Activated CD4-positive, alpha-beta memory T cell treated with anti-CD3 and anti-CD28 coated beads, Interleukin-2, amount 10 ng/mL, durations not matched to agents 7 days and 5 days (primary cell): Measurements from ENCODE around the gene CNOT6L. TPM values are rescaled to one million over a fixed set of nuclear protein-coding genes. Genes with fewer than 3 reads are reported as not detected.
"Not testable (repeated sequence)": the region's sequence is repeated elsewhere in the genome, so short reads cannot be mapped to it uniquely, and the experiment has no call there.

Experiments
- CTCF ChIA-PET: fragments of 350-600 bp; sonication (Branson Sonifier 250); formaldehyde crosslinking; loops from one replicate; lab custom pipeline; 2021; ENCODE audit warnings: antibody characterized with exemption, inconsistent platforms; lab: Charles Lee
- POLR2A ChIA-PET: fragments of 350-600 bp; sonication (Branson Sonifier 250); formaldehyde crosslinking; loops from one replicate; lab custom pipeline; 2021; ENCODE audit warnings: antibody characterized with exemption; lab: Charles Lee
- DNase-seq: peaks from one replicate; pipeline ENCODE4 v3.0.0-alpha.2; 2020
- H3K27ac Mint-ChIP-seq: one replicate; pipeline ENCODE4 v1.8.0; 2021; ENCODE audit warnings: mild to moderate bottlenecking, mixed read lengths
- H3K27me3 Mint-ChIP-seq: one replicate; pipeline ENCODE4 v1.8.0; 2021; ENCODE audit warnings: mixed read lengths
- H3K36me3 Mint-ChIP-seq: one replicate; pipeline ENCODE4 v1.8.0; 2021; ENCODE audit warnings: low read depth, mixed read lengths
- H3K4me1 Mint-ChIP-seq: one replicate; pipeline ENCODE4 v1.8.0; 2021; ENCODE audit warnings: mixed read lengths
- H3K4me3 Mint-ChIP-seq: one replicate; pipeline ENCODE4 v1.8.0; 2021; ENCODE audit warnings: mild to moderate bottlenecking, mixed read lengths
- H3K9me3 Mint-ChIP-seq: one replicate; pipeline ENCODE4 v1.8.0; 2021; ENCODE audit warnings: mixed read lengths
- total RNA-seq, 2 experiments: library from RNA; stranded (reverse); gene quantifications; one replicate each; pipeline ENCODE4 v1.2.3, GENCODE V29; 2021

The CNOT6L gene
- total RNA-seq, 2 experiments from 2014 or later: 119 to 122 TPM

DNA sequence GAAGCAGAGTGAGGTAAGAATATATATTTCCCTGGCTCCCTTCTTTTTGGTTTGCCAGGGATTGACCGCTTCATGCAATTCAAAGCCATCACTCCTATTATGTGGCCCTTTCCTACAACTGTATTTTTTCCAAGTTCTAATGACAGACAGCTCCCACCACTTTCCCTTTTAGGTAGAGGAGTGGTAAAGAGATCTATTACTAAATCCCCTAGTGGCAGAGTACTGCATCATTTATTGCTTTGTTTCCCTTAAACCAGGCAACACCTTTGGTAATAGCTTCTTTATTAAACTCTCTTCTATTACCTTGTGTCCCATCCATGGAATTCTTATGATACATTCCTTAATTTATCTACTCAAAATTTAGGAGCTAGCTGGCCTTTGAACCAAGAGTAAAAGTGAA lies 90.7 kb downstream of the CNOT6L start:
- Mint-ChIP-seq H3K9me3 (no peaks in the 10 kb centered on the region), H3K36me3 (peaks cover 70% of the 10 kb centered on the region), H3K4me1 (peaks cover 16% of the 10 kb centered on the region), H3K27ac (no peak overlapping the region), H3K4me3 (no peak overlapping the region), H3K27me3 (no peaks in the 10 kb centered on the region)
- CTCF ChIA-PET: interaction anchor here (1.4 kb wide), 2 partner anchors 11 to 89 kb away, joined by 4 to 5 read pairs; no protein-coding TSS in a partner anchor
- POLR2A ChIA-PET: interaction anchor here (0.6 to 1.2 kb wide), 2 partner anchors 92 to 123 kb away, joined by 3 to 4 read pairs; no protein-coding TSS in a partner anchor
- DNase-seq: no peak

GRCh38 chr4:77721073-77721472 lies 98.1 kb downstream of the CNOT6L start:
- H3K36me3 Mint-ChIP-seq: peaks cover 57% of the 10 kb centered on the region
- DNase-seq: no peak
- H3K4me1 Mint-ChIP-seq: peaks cover 13% of the 10 kb centered on the region
- no peak overlapping the region for H3K4me3 Mint-ChIP-seq
- H3K27me3 Mint-ChIP-seq: no peaks in the 10 kb centered on the region
- CTCF ChIA-PET: interaction anchor here (0.7 kb wide), 1 partner anchor 203 kb away, joined by 3 read pairs; no protein-coding TSS in a partner anchor
- POLR2A ChIA-PET: no interaction called here
- no peaks in the 10 kb centered on the region for H3K9me3 Mint-ChIP-seq
- no peak overlapping the region for H3K27ac Mint-ChIP-seq

DNA sequence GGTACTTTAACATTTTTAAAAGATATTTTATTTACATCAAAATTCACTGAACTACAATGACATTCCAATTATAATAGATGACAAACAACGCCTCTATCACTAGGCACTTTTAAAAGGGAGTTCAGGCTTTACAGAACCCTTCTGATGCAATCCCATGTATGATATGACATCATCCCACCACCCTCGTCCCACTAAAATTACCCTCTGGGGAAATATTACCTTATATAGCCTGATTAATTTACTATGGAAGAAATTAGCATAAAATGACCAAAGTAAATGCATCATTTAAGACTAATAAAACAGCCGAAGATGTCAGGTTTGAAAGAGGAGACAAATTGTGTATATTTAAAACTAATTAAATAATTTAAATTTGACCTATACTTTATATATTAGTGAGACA lies 100.7 kb downstream of the CNOT6L start:
- DNase-seq, H3K27me3 Mint-ChIP-seq, H3K27ac Mint-ChIP-seq, H3K4me3 Mint-ChIP-seq, POLR2A ChIA-PET, H3K9me3 Mint-ChIP-seq, CTCF ChIA-PET: not testable (repeated sequence)
- peaks cover 51% of the 10 kb centered on the region for H3K36me3 Mint-ChIP-seq
- H3K4me1 Mint-ChIP-seq: peaks cover 28% of the 10 kb centered on the region

GRCh38 chr4:77715414-77716290 lies 103.5 kb downstream of the CNOT6L start:
- Mint-ChIP-seq H3K4me1 (peaks cover 28% of the 10 kb centered on the region), H3K4me3 (no peak overlapping the region), H3K36me3 (peaks cover 60% of the 10 kb centered on the region), H3K27me3 (no peaks in the 10 kb centered on the region), H3K27ac (peak overlapping the region; percentile 54), H3K9me3 (no peaks in the 10 kb centered on the region)
- ChIA-PET POLR2A (interaction anchor here (1.1 to 2.1 kb wide), 3 partner anchors 102 to 147 kb away, joined by 3 to 11 read pairs (median 4); partner anchors contain the start of gene MRPL1), CTCF (interaction anchor here (1.4 kb wide), 1 partner anchor 17 kb away, joined by 3 read pairs; no protein-coding TSS in a partner anchor)
- DNase-seq: no peak

DNA sequence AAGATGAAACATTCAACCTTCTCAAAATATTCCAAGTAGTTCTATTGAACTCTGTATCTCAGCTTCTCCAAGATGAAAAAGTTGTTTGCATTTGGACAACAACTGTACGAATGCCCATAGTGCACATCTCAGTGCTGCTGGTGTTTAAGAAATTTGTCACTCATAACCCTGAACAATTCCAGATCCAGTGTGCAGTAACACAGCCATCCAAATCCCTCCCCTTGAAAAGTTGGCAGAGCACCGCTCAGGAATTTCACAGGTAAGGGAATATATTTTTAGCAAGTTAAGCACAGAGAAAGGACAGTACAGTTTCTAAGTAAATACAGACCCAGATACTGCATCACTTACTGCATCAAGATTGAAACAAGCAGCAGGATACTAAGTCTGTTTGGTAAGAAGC lies 104.7 kb downstream of the CNOT6L start:
- H3K4me3 Mint-ChIP-seq: no peak overlapping the region
- peaks cover 53% of the 10 kb centered on the region for H3K36me3 Mint-ChIP-seq
- H3K9me3 Mint-ChIP-seq: no peaks in the 10 kb centered on the region
- ChIA-PET CTCF (no interaction called here), POLR2A (no interaction called here)
- H3K27me3 Mint-ChIP-seq: no peaks in the 10 kb centered on the region
- H3K4me1 Mint-ChIP-seq: peaks cover 28% of the 10 kb centered on the region
- H3K27ac Mint-ChIP-seq: no peak overlapping the region
- no peak for DNase-seq

DNA sequence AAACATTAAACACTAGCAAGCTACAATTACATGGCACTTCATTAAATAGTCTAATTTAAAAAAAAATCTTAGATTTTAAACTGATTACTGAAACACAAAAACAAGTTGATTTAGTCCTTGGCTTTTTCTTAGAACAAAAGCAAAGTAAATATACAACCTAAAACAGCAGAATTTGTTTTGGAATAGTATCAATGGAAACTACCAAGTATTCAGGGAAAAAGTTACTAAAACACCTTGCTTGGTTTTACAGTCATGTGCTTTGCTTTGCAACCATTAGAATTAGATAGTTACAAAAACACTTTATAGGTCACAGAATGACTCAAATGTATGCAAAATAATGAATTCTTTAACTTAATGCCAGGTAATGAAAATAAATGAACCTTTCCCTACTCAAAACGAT lies 105.3 kb downstream of the CNOT6L start:
- peaks cover 26% of the 10 kb centered on the region for H3K4me1 Mint-ChIP-seq
- CTCF ChIA-PET: no interaction called here
- H3K27me3 Mint-ChIP-seq: no peaks in the 10 kb centered on the region
- H3K9me3 Mint-ChIP-seq: no peaks in the 10 kb centered on the region
- no peak overlapping the region for H3K4me3 Mint-ChIP-seq
- POLR2A ChIA-PET: no interaction called here
- H3K36me3 Mint-ChIP-seq: peaks cover 47% of the 10 kb centered on the region
- H3K27ac Mint-ChIP-seq: no peak overlapping the region
- DNase-seq: no peak

- Mint-ChIP-seq H3K4me3 (no peak overlapping the region), H3K27ac (no peak overlapping the region), H3K9me3 (no peaks in the 10 kb centered on the region), H3K27me3 (no peaks in the 10 kb centered on the region), H3K36me3 (peaks cover 47% of the 10 kb centered on the region), H3K4me1 (peaks cover 26% of the 10 kb centered on the region)
- POLR2A ChIA-PET: no interaction called here
- no peak for DNase-seq
- CTCF ChIA-PET: no interaction called here
Observed at GRCh38 chr4:77712675-77713074, 106.5 kb downstream of the CNOT6L start.

- H3K27me3 Mint-ChIP-seq: no peaks in the 10 kb centered on the region
- ChIA-PET CTCF (no interaction called here), POLR2A (no interaction called here)
- no peak overlapping the region for H3K4me3 Mint-ChIP-seq
- H3K4me1 Mint-ChIP-seq: peaks cover 20% of the 10 kb centered on the region
- H3K9me3 Mint-ChIP-seq: no peaks in the 10 kb centered on the region
- DNase-seq: no peak
- H3K36me3 Mint-ChIP-seq: peaks cover 40% of the 10 kb centered on the region
- H3K27ac Mint-ChIP-seq: no peak overlapping the region
Observed at GRCh38 chr4:77711469-77711868, 107.7 kb downstream of the CNOT6L start.

DNA sequence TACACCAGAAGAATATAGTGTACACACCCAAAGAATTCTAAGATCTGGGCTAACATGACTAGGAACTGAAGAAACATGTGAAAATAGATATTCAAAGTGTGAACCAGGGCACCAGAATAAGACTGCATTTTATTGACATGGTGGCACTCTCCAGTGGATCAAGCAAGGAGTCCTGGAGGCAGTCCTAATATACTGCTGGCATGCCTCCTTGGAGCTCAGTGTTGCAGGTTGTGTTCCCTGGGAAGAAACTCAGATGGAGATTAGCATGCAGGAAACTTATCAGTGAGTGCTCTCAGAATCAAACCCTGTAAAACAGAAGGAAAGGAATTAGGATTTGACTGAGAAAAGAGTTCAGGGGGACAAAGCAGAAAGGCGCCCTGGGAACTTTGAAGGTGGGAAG lies 108.5 kb downstream of the CNOT6L start:
- ChIA-PET CTCF (no interaction called here), POLR2A (no interaction called here)
- Mint-ChIP-seq H3K4me3 (no peak overlapping the region), H3K27ac (no peak overlapping the region), H3K4me1 (peaks cover 12% of the 10 kb centered on the region), H3K9me3 (no peaks in the 10 kb centered on the region), H3K36me3 (peaks cover 35% of the 10 kb centered on the region), H3K27me3 (no peaks in the 10 kb centered on the region)
- DNase-seq: no peak

GRCh38 chr4:77710059-77710458 lies 109.1 kb downstream of the CNOT6L start:
- peaks cover 8% of the 10 kb centered on the region for H3K4me1 Mint-ChIP-seq
- no peak for DNase-seq
- POLR2A ChIA-PET: no interaction called here
- H3K27ac Mint-ChIP-seq: no peak overlapping the region
- CTCF ChIA-PET: no interaction called here
- no peaks in the 10 kb centered on the region for H3K27me3 Mint-ChIP-seq
- H3K9me3 Mint-ChIP-seq: no peaks in the 10 kb centered on the region
- H3K36me3 Mint-ChIP-seq: peaks cover 33% of the 10 kb centered on the region
- H3K4me3 Mint-ChIP-seq: no peak overlapping the region

- H3K4me1 Mint-ChIP-seq: no peaks in the 10 kb centered on the region
- ChIA-PET POLR2A (no interaction called here), CTCF (no interaction called here)
- no peaks in the 10 kb centered on the region for H3K9me3 Mint-ChIP-seq
- peaks cover 10% of the 10 kb centered on the region for H3K27me3 Mint-ChIP-seq
- DNase-seq: no peak
- H3K27ac Mint-ChIP-seq: no peak overlapping the region
- H3K36me3 Mint-ChIP-seq: peaks cover 11% of the 10 kb centered on the region
- H3K4me3 Mint-ChIP-seq: no peak overlapping the region
Observed at GRCh38 chr4:77706717-77707116, 112.5 kb downstream of the CNOT6L start.

- no peak for DNase-seq
- ChIA-PET CTCF (interaction anchor here (1.0 kb wide), 1 partner anchor 271 kb away, joined by 3 read pairs; no protein-coding TSS in a partner anchor), POLR2A (no interaction called here)
- Mint-ChIP-seq H3K9me3 (no peaks in the 10 kb centered on the region), H3K36me3 (no peaks in the 10 kb centered on the region), H3K27me3 (peaks cover 14% of the 10 kb centered on the region), H3K4me1 (no peaks in the 10 kb centered on the region), H3K4me3 (no peak overlapping the region), H3K27ac (no peak overlapping the region)
Observed at GRCh38 chr4:77703666-77704065, 115.5 kb downstream of the CNOT6L start.

- Mint-ChIP-seq H3K9me3 (no peaks in the 10 kb centered on the region), H3K36me3 (no peaks in the 10 kb centered on the region), H3K4me3 (no peak overlapping the region), H3K27me3 (peaks cover 17% of the 10 kb centered on the region), H3K4me1 (no peaks in the 10 kb centered on the region), H3K27ac (no peak overlapping the region)
- DNase-seq: no peak
- ChIA-PET POLR2A (no interaction called here), CTCF (no interaction called here)
Observed at GRCh38 chr4:77701121-77701520, 118.0 kb downstream of the CNOT6L start.
